Hepatocyte (in vitro differentiated cells): ENCODE measurements around the gene SLAMF1. TPM values are rescaled to one million over a fixed set of nuclear protein-coding genes. Genes with fewer than 3 reads are reported as not detected.

Source experiments
- DNase-seq: peaks from one replicate; pipeline ENCODE4 v3.0.0-alpha.2; 2016; ENCODE audit warnings: low spot score
- H2AFZ ChIP-seq: fragments of 200-600 bp; sonication (generic); 2 replicates; pipeline ENCODE4 v1.6.0; 2016; ENCODE audit warnings: antibody characterized with exemption, mild to moderate bottlenecking
- H3K27ac ChIP-seq: fragments of 200-600 bp; sonication (generic); 2 replicates; pipeline ENCODE4 v1.5.1; 2016; ENCODE audit warnings: mild to moderate bottlenecking
- H3K27me3 ChIP-seq: fragments of 200-600 bp; sonication (generic); 2 replicates; pipeline ENCODE4 v1.6.1; 2016
- H3K36me3 ChIP-seq: fragments of 200-600 bp; sonication (generic); replicated peaks from 2 replicates; pipeline ENCODE4 v1.5.1; 2016; ENCODE audit warnings: low read depth; ENCODE audit not compliant: insufficient read depth
- H3K4me1 ChIP-seq: fragments of 200-600 bp; sonication (generic); 2 replicates; pipeline ENCODE4 v1.5.1; 2016; ENCODE audit warnings: mild to moderate bottlenecking, moderate library complexity; ENCODE audit not compliant: insufficient read depth
- H3K4me2 ChIP-seq: fragments of 200-600 bp; sonication (generic); 2 replicates; pipeline ENCODE4 v1.6.0; 2016
- H3K4me3 ChIP-seq: fragments of 200-600 bp; sonication (generic); 2 replicates; pipeline ENCODE4 v1.5.1; 2016; ENCODE audit warnings: mild to moderate bottlenecking
- H3K79me2 ChIP-seq: fragments of 200-600 bp; sonication (generic); 2 replicates; pipeline ENCODE4 v1.6.0; 2017; ENCODE audit warnings: mild to moderate bottlenecking
- H3K9me2 ChIP-seq: fragments of 200-600 bp; sonication (generic); replicated peaks from 2 replicates; pipeline ENCODE4 v1.6.0; 2017; ENCODE audit warnings: mild to moderate bottlenecking; ENCODE audit not compliant: insufficient read depth
- H3K9me3 ChIP-seq: fragments of 200-600 bp; sonication (generic); 2 replicates; pipeline ENCODE4 v1.5.1; 2016; ENCODE audit warnings: low read depth, mild to moderate bottlenecking
- H4K20me1 ChIP-seq: fragments of 200-600 bp; sonication (generic); 2 replicates; pipeline ENCODE4 v1.6.0; 2016; ENCODE audit warnings: mild to moderate bottlenecking; ENCODE audit not compliant: insufficient read depth, poor library complexity, severe bottlenecking
- CTCF ChIP-seq: fragments of 200-600 bp; sonication (generic); IDR thresholded peaks from 2 replicates; pipeline ENCODE4 v1.5.1; 2016; ENCODE audit warnings: antibody characterized with exemption, mild to moderate bottlenecking; ENCODE audit not compliant: poor library complexity
- EZH2 ChIP-seq: fragments of 200-600 bp; sonication (generic); IDR thresholded peaks from 2 replicates; pipeline ENCODE4 v1.6.1; 2016; ENCODE audit warnings: antibody characterized with exemption, mild to moderate bottlenecking, borderline replicate concordance
- EZH2phosphoT487 ChIP-seq: fragments of 200-600 bp; sonication (generic); IDR thresholded peaks from one replicate; pipeline ENCODE4 v1.6.1; 2018; ENCODE audit warnings: antibody characterized with exemption, mild to moderate bottlenecking, low read depth, moderate library complexity; ENCODE audit not compliant: unreplicated experiment, severe bottlenecking
- WGBS: methylation state at CpG from one replicate; pipeline ENCODE4 v1.1.6; 2016; ENCODE audit warnings: low lambda C conversion rate; ENCODE audit errors: missing lambda C conversion rate; 5-methylcytosine and 5-hydroxymethylcytosine counted together
- polyA plus RNA-seq: library from polyadenylated mRNA; unstranded; fragments of >200 nt; fragmentation: Nextera tagmentation; extraction: Ambion mirVana; gene quantifications from 2 replicates; pipeline ENCODE4 v1.2.1, GENCODE V29; 2016
- total RNA-seq: library from RNA; depleted of rRNA; stranded (reverse); fragments of >200 nt; gene quantifications from 2 replicates; pipeline ENCODE4 v1.2.3, GENCODE V29; 2014

SLAMF1 gene
- total and polyA plus RNA-seq, 2 experiments from 2014 or later, result 1.2 to 2.1 TPM

GRCh38 chr1:160605792-160606479 lies 40.9 kb downstream of the SLAMF1 start:
- Histone ChIP-seq H2AFZ (peak overlapping the region; percentile 10), H3K4me3 (no peak overlapping the region), H3K79me2 (no peaks in the 10 kb centered on the region), H3K27ac (peak overlapping the region; percentile 44), H3K4me2 (no peak overlapping the region), H3K9me2 (no peaks in the 10 kb centered on the region), H3K4me1 (peaks cover 6% of the 10 kb centered on the region), H4K20me1 (no peaks in the 10 kb centered on the region), H3K27me3 (no peaks in the 10 kb centered on the region), H3K9me3 (no peaks in the 10 kb centered on the region), H3K36me3 (no peaks in the 10 kb centered on the region)
- no peak for DNase-seq
- whole genome bisulfite sequencing, result 86% methylated on average over 4 of the region's 4 CpGs
- no peak for TF ChIP-seq EZH2
- no peak for TF ChIP-seq CTCF

- WGBS, result 98% methylated on average over 2 of the region's 2 CpGs
- H3K36me3 ChIP-seq, result no peaks in the 10 kb centered on the region
- no peaks in the 10 kb centered on the region for H3K9me3 ChIP-seq
These were observed 41.6 kb downstream of the SLAMF1 start for GRCh38 chr1:160605205-160605604.

GRCh38 chr1:160597705-160598104 lies 49.1 kb downstream of the SLAMF1 start:
- Histone ChIP-seq H3K4me1 (no peaks in the 10 kb centered on the region), H2AFZ (no peak overlapping the region), H3K27me3 (no peaks in the 10 kb centered on the region), H3K9me3 (no peaks in the 10 kb centered on the region), H4K20me1 (no peaks in the 10 kb centered on the region), H3K4me3 (no peak overlapping the region), H3K9me2 (no peaks in the 10 kb centered on the region), H3K79me2 (no peaks in the 10 kb centered on the region), H3K27ac (no peak overlapping the region), H3K36me3 (no peaks in the 10 kb centered on the region), H3K4me2 (no peak overlapping the region)
- 80% methylated on average over 2 of the region's 2 CpGs for WGBS
- DNase-seq, result no peak
- TF ChIP-seq CTCF (no peak), EZH2phosphoT487 (no peak), EZH2 (no peak)

More at GRCh38 chr1:160605205-160605604, 41.6 kb downstream of the SLAMF1 start:
- H3K4me3 ChIP-seq, result no peak overlapping the region
- no peak overlapping the region for H3K27ac ChIP-seq
- H3K4me2 ChIP-seq, result no peak overlapping the region
- H3K27me3 ChIP-seq, result no peaks in the 10 kb centered on the region
- H4K20me1 ChIP-seq, result no peaks in the 10 kb centered on the region
- H3K4me1 ChIP-seq, result peaks cover 6% of the 10 kb centered on the region
- H3K79me2 ChIP-seq, result no peaks in the 10 kb centered on the region
- no peak overlapping the region for H2AFZ ChIP-seq
- DNase-seq, result no peak
- H3K9me2 ChIP-seq, result no peaks in the 10 kb centered on the region
- TF ChIP-seq EZH2phosphoT487, result no peak
- no peak for TF ChIP-seq EZH2
- TF ChIP-seq CTCF, result no peak
